Upper lobe of left lung (tissue), 6 donors: Measurements from ENCODE around the gene SOWAHC. TPM values are rescaled to one million over a fixed set of nuclear protein-coding genes. Genes with fewer than 3 reads are reported as not detected.
"Not testable (repeated sequence)": the region's sequence is repeated elsewhere in the genome, so short reads cannot be mapped to it uniquely, and the experiment has no call there.

Experiments
- ATAC-seq, 2 donors: fragments of 200-7000 bp; cut with Tn5 transposase; one replicate each; pipeline ENCODE4 v1.9.1; 2022; ENCODE audit warnings: mild to moderate bottlenecking in 2 of 2, moderate library complexity in 2 of 2; ENCODE audit not compliant: low FRiP score in 2 of 2
- DNase-seq, 2 donors: peaks; one replicate each; pipeline ENCODE4 v3.0.0-alpha.2; 2019 to 2020
- H3K27ac ChIP-seq, 4 donors: fragments of 200-600 bp; sonication (generic); one replicate each; pipeline ENCODE4 v1.5.1; 2016 to 2019
- H3K27me3 ChIP-seq, 4 donors: fragments of 200-600 bp; sonication (generic); one replicate each; pipeline ENCODE4 v1.5.1; 2017 to 2019
- H3K36me3 ChIP-seq, 4 donors: fragments of 200-600 bp; sonication (generic); one replicate each; pipeline ENCODE4 v1.5.1; 2016 to 2019
- H3K4me1 ChIP-seq, 4 donors: fragments of 200-600 bp; sonication (generic); one replicate each; pipeline ENCODE4 v1.5.1; 2018 to 2019
- H3K4me3 ChIP-seq, 4 donors: fragments of 200-600 bp; sonication (generic); one replicate each; pipeline ENCODE4 v1.5.1; 2017 to 2019; ENCODE audit warnings: mild to moderate bottlenecking in 2 of 4, moderate library complexity in 1 of 4
- H3K9me3 ChIP-seq, 4 donors: fragments of 200-600 bp; sonication (generic); one replicate each; pipeline ENCODE4 v1.5.1; 2018 to 2019
- EP300 ChIP-seq, 4 donors: sonication (generic); formaldehyde crosslinking; IDR thresholded peaks; one replicate each; pipeline ENCODE4 v1.5.1; 2017; ENCODE audit warnings: antibody characterized with exemption in 4 of 4, control low read depth in 2 of 4
- POLR2A ChIP-seq, 4 donors: fragments of 450-650 bp; IDR thresholded peaks; one replicate each; pipeline ENCODE4 v1.5.1; 2016 to 2017; ENCODE audit warnings: antibody characterized with exemption in 4 of 4, mild to moderate bottlenecking in 2 of 4
- POLR2AphosphoS5 ChIP-seq, 2 donors: sonication (generic); formaldehyde crosslinking; IDR thresholded peaks; one replicate each; pipeline ENCODE4 v1.5.1; 2017; ENCODE audit warnings: antibody characterized with exemption in 2 of 2
- WGBS, 2 donors: methylation state at CpG; one replicate each; pipeline ENCODE4 v1.1.5; 2017 to 2018; 5-methylcytosine and 5-hydroxymethylcytosine counted together
- total RNA-seq, 6 donors: library from RNA; depleted of rRNA in 4 of 6; stranded (reverse); fragments of >200 nt in 4 of 6; gene quantifications; one replicate each; pipeline versions ENCODE4 v1.1.0 to v1.2.1, GENCODE V29; 2016 to 2021
- TF ChIP-seq, protein P1 (sequence below), 6 experiments: fragments of 450-650 bp in 4 of 6; fragments of 200-600 bp in 2 of 6; sonication (generic) in 2 of 6; IDR thresholded peaks; one replicate each; pipeline ENCODE4 v1.5.1; 2016 to 2019; ENCODE audit warnings: antibody characterized with exemption in 6 of 6
- donor health status: DM: no; HTN: no; CAD: no; lungs with moderate emphysema.
- donor health status: DM: no; HTN: yes; CAD: no; lungs with severe emphysema.

Gene SOWAHC
- total RNA-seq, 6 donors from 2014 or later: 17.8 to 30.7 (median 24.7) TPM

DNA sequence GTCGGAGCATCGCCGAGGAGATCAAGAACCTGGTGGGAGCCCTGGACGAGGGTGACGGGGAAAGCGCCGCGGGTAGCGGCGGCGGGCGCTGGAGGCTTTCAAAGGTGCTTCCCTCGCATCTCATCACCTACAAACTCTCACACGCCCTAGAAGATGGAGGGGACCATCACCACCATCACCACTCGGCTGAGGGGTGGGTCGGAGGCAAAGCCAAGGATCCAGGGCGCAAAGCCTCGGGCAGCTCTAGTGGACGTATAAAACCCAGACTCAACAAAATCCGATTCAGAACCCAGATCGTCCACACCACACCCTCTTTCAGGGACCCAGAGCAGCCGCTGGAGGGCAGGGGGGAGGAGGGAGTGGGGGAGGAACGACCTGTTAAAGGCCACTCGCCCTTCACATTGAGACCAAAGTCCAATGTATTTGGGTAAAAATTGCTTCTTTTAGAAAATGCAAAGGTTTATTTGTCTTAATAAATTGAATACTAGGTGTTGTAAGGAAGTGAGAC is 1.5 kb downstream of the SOWAHC start:
- peak overlapping the region in 3 of 4 donors; percentile 68 to 81 (median 73) for H3K4me3 ChIP-seq
- DNase-seq (peak in 1 of 2 donors; percentile 82), ATAC-seq (no peak)
- peaks cover 20 to 48% (median 25%) of the 10 kb centered on the region in 4 donors for H3K4me1 ChIP-seq
- peaks cover 0 to 14% (median 0%) of the 10 kb centered on the region in 4 donors for H3K27me3 ChIP-seq
- no peak for TF ChIP-seq POLR2AphosphoS5 (IDR thresholded peaks at IDR 0.05)
- H3K9me3 ChIP-seq: no peaks in the 10 kb centered on the region
- no peaks in the 10 kb centered on the region for H3K36me3 ChIP-seq
- WGBS, 2 donors: 58 to 65% methylated on average over 10 to 24 of the region's 24 CpGs
- peak overlapping the region in 1 of 4 donors; percentile 96 for H3K27ac ChIP-seq

DNA sequence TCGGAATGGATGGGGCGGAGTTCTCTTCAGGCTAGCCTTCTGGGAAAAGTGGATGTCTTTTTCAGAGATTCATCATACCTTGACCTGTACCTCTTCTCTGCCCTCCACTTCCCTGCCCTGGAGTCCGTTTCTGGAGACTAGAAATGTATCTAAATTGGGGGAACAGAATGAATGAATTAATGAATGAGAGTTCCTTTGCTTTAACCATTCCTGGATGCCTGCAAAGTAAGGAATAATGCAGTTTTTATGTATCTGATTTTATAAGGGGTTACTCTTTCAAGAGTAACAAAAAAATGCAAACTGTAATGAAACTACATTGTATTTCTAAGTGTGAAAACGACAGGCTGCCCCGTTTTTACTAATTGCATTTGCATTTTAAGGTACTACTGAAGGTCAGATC is 2.0 kb downstream of the SOWAHC start:
- Histone ChIP-seq H3K9me3 (no peaks in the 10 kb centered on the region), H3K27ac (no peak overlapping the region), H3K27me3 (peaks cover 0 to 14% (median 0%) of the 10 kb centered on the region in 4 donors), H3K4me3 (peak overlapping the region in 3 of 4 donors; percentile 68 to 81 (median 73)), H3K4me1 (peaks cover 20 to 48% (median 25%) of the 10 kb centered on the region in 4 donors), H3K36me3 (no peaks in the 10 kb centered on the region)
- ATAC-seq (no peak), DNase-seq (no peak)
- 77 to 79% methylated on average over 5 of the region's 5 CpGs for WGBS, 2 donors
- no peak for TF ChIP-seq POLR2AphosphoS5 (IDR thresholded peaks at IDR 0.05)
- TF ChIP-seq, protein P1, sequence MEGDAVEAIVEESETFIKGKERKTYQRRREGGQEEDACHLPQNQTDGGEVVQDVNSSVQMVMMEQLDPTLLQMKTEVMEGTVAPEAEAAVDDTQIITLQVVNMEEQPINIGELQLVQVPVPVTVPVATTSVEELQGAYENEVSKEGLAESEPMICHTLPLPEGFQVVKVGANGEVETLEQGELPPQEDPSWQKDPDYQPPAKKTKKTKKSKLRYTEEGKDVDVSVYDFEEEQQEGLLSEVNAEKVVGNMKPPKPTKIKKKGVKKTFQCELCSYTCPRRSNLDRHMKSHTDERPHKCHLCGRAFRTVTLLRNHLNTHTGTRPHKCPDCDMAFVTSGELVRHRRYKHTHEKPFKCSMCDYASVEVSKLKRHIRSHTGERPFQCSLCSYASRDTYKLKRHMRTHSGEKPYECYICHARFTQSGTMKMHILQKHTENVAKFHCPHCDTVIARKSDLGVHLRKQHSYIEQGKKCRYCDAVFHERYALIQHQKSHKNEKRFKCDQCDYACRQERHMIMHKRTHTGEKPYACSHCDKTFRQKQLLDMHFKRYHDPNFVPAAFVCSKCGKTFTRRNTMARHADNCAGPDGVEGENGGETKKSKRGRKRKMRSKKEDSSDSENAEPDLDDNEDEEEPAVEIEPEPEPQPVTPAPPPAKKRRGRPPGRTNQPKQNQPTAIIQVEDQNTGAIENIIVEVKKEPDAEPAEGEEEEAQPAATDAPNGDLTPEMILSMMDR (IDR thresholded peaks at IDR 0.05): no peak
- no peak for TF ChIP-seq EP300 (IDR thresholded peaks at IDR 0.05)
- TF ChIP-seq POLR2A (IDR thresholded peaks at IDR 0.05): no peak

DNA sequence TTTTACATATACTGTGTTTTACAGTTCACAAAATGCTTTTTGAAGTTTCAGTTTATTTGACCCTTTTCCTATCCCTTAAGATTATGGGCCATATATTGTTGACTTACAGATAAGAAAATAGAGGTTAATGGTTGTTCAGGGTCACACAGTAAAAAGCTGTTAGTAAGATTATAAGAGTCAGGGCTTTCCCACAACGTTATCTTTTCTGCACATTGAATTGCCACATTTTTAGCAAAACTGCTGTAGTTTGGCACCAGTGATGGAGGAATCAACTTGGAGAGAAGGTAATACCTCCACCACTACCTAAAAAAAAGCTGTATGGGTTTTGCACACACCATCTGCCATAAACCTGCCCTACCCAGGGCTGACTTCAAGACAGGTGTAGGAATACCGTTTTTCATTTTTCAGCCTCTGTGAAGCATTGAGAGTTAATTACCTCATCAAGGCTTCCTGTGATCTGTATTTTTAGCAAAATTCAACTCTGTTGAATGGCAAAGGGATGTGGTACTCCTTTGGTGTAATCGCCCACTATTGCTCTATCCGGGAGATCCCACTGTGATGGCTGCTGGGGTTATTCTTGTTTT is 5.0 kb downstream of the SOWAHC start:
- WGBS, 2 donors: 82 to 88% methylated on average over 4 of the region's 4 CpGs
- H3K36me3 ChIP-seq: no peaks in the 10 kb centered on the region
- H3K4me3 ChIP-seq: no peak overlapping the region
- peaks cover 7 to 37% (median 13%) of the 10 kb centered on the region in 4 donors for H3K4me1 ChIP-seq
- no peak for TF ChIP-seq POLR2A (IDR thresholded peaks at IDR 0.05)
- no peak for TF ChIP-seq EP300 (IDR thresholded peaks at IDR 0.05)
- TF ChIP-seq POLR2AphosphoS5 (IDR thresholded peaks at IDR 0.05): no peak
- ATAC-seq (no peak), DNase-seq (no peak)
- no peak overlapping the region for H3K27ac ChIP-seq
- peaks cover 0 to 6% (median 0%) of the 10 kb centered on the region in 4 donors for H3K27me3 ChIP-seq
- H3K9me3 ChIP-seq: no peaks in the 10 kb centered on the region

DNA sequence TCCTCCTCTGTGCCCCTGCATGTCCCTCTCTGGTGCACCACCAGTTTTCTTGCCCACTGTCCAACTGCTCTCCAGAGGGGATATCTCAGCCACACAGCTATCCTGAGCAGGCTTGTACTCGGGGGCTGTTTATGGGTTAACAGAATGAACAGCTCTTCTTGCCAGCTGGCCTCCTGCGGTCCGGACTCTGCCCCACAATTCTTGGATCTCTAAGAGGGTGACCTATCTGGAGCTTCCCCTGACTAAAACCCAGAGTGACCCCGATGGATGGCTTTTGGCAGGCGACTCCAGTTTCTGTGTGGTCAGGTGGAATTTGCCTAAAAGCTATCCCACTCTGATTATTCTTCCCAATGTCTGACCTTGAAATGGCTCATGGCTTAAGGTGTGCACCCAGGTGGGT is 9.1 kb downstream of the SOWAHC start:
- Histone ChIP-seq H3K27me3 (no peaks in the 10 kb centered on the region), H3K4me3 (no peak overlapping the region), H3K9me3 (no peaks in the 10 kb centered on the region), H3K4me1 (no peaks in the 10 kb centered on the region), H3K27ac (no peak overlapping the region), H3K36me3 (no peaks in the 10 kb centered on the region)
- ATAC-seq (peak in 1 of 2 donors; percentile 44), DNase-seq (no peak)
- 92 to 100% methylated on average over 1 to 5 of the region's 5 CpGs for WGBS, 2 donors
- TF ChIP-seq, protein P1 (IDR thresholded peaks at IDR 0.05): no peak
- TF ChIP-seq EP300 (IDR thresholded peaks at IDR 0.05) (no peak), POLR2A (IDR thresholded peaks at IDR 0.05) (no peak), POLR2AphosphoS5 (IDR thresholded peaks at IDR 0.05) (no peak)

DNA sequence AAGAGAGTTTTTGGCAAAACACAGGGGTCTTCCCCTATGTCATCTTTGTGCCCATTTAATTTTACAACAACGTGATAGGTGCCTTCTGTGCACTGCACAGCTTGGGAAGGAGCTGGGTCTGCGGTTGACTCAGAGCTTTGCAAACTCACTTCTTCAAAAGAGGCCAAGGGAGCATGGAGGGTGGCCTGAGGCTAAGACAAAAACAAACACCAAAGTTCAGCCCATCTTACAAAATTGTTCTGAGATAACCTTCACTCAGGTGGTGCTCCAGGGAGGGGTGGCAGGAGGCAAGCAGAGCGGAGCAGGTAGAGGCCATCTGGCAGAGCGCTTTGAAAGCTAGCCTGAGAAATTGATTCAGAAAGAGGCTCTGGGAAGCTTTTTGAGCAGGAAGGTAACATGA is 9.8 kb downstream of the SOWAHC start:
- no peaks in the 10 kb centered on the region for H3K9me3 ChIP-seq
- TF ChIP-seq, protein P1 (IDR thresholded peaks at IDR 0.05): no peak
- TF ChIP-seq POLR2AphosphoS5 (IDR thresholded peaks at IDR 0.05): no peak
- no peak for TF ChIP-seq EP300 (IDR thresholded peaks at IDR 0.05)
- no peak for TF ChIP-seq POLR2A (IDR thresholded peaks at IDR 0.05)
- no peaks in the 10 kb centered on the region for H3K27me3 ChIP-seq
- no peak overlapping the region for H3K27ac ChIP-seq
- H3K4me1 ChIP-seq: no peaks in the 10 kb centered on the region
- 92 to 94% methylated on average over 4 of the region's 4 CpGs for WGBS, 2 donors
- DNase-seq: no peak
- no peak for ATAC-seq
- no peak overlapping the region for H3K4me3 ChIP-seq
- H3K36me3 ChIP-seq: no peaks in the 10 kb centered on the region

DNA sequence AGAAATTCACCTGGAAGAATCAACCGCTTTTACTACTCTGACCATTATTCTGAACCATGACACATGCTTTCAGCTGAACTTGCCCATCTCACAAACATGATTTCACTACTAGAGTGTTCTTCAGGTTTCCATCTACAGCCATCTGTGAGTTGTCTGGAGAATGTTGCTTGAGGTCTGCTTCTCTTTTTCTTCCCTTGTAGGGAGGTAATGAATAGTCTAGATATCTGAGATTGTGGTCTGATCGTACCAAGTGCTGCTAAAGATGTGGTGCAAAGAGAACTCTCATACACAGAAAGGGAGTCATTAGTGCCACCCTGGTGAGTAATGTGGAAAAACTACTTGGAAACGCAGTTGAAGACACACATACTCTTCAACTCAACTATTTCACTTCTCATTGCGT is 10.2 kb downstream of the SOWAHC start:
- no peak overlapping the region for H3K4me3 ChIP-seq
- no peaks in the 10 kb centered on the region for H3K27me3 ChIP-seq
- WGBS, 2 donors: 69 to 91% methylated on average over 3 to 4 of the region's 4 CpGs
- DNase-seq (no peak), ATAC-seq (no peak)
- no peaks in the 10 kb centered on the region for H3K4me1 ChIP-seq
- TF ChIP-seq POLR2AphosphoS5 (IDR thresholded peaks at IDR 0.05): no peak
- TF ChIP-seq EP300 (IDR thresholded peaks at IDR 0.05): no peak
- no peak for TF ChIP-seq POLR2A (IDR thresholded peaks at IDR 0.05)
- TF ChIP-seq, protein P1 (IDR thresholded peaks at IDR 0.05): no peak
- H3K9me3 ChIP-seq: no peaks in the 10 kb centered on the region
- no peak overlapping the region for H3K27ac ChIP-seq
- H3K36me3 ChIP-seq: no peaks in the 10 kb centered on the region

DNA sequence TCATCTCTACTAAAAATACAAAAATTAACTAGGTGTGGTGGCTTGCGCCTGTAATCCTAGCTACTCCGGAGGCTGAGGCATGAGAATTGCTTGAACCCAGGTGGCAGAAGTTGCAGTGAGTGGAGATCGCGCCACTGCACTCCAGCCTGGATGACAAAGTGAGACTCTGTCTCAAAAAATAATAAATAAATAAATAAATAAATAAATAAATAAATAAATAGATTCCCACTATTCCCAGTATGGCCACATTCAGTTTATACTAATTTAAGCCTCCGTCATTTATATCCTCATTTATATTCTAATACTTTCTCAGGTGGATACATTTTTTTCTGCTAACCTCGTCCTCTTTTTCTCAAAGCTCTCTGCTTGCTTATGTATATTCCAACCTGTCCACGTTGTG is 14.2 kb downstream of the SOWAHC start:
- not testable (repeated sequence) for H3K27ac ChIP-seq, H3K4me3 ChIP-seq, DNase-seq, H3K9me3 ChIP-seq, H3K27me3 ChIP-seq, H3K36me3 ChIP-seq, H3K4me1 ChIP-seq, ATAC-seq
- WGBS, 2 donors: 89 to 93% methylated on average over 7 of the region's 7 CpGs
